ENCODE measurements around the gene PROSER3.

DNA sequence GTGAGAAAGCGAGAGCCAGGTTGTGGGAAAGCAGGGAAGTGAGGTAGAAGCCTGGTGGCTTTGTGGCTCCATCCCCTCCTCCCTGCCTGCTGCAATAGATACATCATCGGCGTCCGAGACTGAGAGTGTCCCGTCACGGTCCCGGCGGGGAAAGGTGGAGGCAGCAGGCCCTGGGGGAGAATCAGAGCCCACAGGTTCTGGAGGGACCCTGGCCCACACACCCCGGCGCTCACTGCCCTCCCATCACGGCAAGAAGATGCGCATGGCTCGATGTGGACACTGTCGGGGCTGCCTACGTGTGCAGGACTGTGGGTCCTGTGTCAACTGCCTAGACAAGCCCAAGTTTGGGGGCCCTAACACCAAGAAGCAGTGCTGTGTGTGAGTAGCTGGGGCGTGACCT is 35.1 kb upstream of the PROSER3 start:
- TF ChIP-seq POLR2A (IDR thresholded peaks at IDR 0.05): no peak
- TF ChIP-seq, protein P1, sequence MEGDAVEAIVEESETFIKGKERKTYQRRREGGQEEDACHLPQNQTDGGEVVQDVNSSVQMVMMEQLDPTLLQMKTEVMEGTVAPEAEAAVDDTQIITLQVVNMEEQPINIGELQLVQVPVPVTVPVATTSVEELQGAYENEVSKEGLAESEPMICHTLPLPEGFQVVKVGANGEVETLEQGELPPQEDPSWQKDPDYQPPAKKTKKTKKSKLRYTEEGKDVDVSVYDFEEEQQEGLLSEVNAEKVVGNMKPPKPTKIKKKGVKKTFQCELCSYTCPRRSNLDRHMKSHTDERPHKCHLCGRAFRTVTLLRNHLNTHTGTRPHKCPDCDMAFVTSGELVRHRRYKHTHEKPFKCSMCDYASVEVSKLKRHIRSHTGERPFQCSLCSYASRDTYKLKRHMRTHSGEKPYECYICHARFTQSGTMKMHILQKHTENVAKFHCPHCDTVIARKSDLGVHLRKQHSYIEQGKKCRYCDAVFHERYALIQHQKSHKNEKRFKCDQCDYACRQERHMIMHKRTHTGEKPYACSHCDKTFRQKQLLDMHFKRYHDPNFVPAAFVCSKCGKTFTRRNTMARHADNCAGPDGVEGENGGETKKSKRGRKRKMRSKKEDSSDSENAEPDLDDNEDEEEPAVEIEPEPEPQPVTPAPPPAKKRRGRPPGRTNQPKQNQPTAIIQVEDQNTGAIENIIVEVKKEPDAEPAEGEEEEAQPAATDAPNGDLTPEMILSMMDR (IDR thresholded peaks at IDR 0.05): no peak

Measured in body of pancreas (tissue), 4 donors.